Measurements from ENCODE around the gene ALPK3. TPM values are rescaled to one million over a fixed set of nuclear protein-coding genes. Genes with fewer than 3 reads are reported as not detected.

The ALPK3 gene
- total and polyA plus RNA-seq, 2 experiments from 2014 or later, result 3.7 to 29.7 TPM

DNA sequence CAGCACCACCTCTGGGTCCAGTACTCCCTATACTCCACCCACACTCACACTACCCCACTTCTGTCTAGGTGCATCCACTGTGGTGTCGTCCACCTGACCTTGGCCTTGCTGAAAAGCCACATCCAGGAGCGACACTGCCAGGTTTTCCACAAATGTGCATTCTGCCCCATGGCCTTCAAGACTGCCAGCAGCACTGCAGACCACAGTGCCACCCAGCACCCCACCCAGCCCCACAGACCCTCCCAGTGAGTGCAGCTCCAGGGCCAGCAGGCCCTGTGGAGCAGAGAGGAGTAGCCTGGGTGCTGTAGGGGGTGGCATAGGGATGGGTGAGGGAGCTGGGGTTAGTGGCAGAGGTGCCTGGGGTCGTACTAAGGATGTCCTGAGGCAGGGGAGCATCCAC is 19.4 kb upstream of the ALPK3 start:
- Histone ChIP-seq H2AFZ (no peak overlapping the region), H3F3A (replicated peaks; ENCODE audit: low read depth) (no peaks in the 10 kb centered on the region; the same call in 1 of the 2 replicates), H4K20me1 (replicated peaks; ENCODE audit: insufficient read depth) (peaks cover 3% of the 10 kb centered on the region; the same call in 1 of the 2 replicates), H3K4me1 (ENCODE audit: insufficient read depth) (no peaks in the 10 kb centered on the region), H3K9me2 (ENCODE audit: insufficient read depth) (no peaks in the 10 kb centered on the region), H3K27ac (ENCODE audit: low read depth) (no peak overlapping the region), H3K4me3 (no peak overlapping the region), H3K27me3 (ENCODE audit: insufficient read depth) (no peaks in the 10 kb centered on the region), H3K36me3 (ENCODE audit: insufficient read depth) (no peaks in the 10 kb centered on the region; the same call in 1 of the 2 replicates), H3K79me2 (replicated peaks; ENCODE audit: insufficient read depth) (no peaks in the 10 kb centered on the region), H3K4me2 (no peak overlapping the region)
- DNase-seq (ENCODE audit: low spot score) (no peak), ATAC-seq (no peak)
- no peak for TF ChIP-seq ZNF331 (CRISPR knock-in tag; IDR thresholded peaks at IDR 0.05; ENCODE audit: low read depth)
- no peak overlapping the region for H3K4me3 Mint-ChIP-seq
- H3K36me3 Mint-ChIP-seq (ENCODE audit: low read depth), result peaks cover 27% of the 10 kb centered on the region
- H3K9me3 Mint-ChIP-seq, result no peaks in the 10 kb centered on the region; the same call in 2 of the 3 replicates
- no peaks in the 10 kb centered on the region for H3K4me1 Mint-ChIP-seq
- no peak overlapping the region for H3K27ac Mint-ChIP-seq
- H3K27me3 Mint-ChIP-seq (ENCODE audit: insufficient read depth, low read depth, poor library complexity), result no peaks in the 10 kb centered on the region

DNA sequence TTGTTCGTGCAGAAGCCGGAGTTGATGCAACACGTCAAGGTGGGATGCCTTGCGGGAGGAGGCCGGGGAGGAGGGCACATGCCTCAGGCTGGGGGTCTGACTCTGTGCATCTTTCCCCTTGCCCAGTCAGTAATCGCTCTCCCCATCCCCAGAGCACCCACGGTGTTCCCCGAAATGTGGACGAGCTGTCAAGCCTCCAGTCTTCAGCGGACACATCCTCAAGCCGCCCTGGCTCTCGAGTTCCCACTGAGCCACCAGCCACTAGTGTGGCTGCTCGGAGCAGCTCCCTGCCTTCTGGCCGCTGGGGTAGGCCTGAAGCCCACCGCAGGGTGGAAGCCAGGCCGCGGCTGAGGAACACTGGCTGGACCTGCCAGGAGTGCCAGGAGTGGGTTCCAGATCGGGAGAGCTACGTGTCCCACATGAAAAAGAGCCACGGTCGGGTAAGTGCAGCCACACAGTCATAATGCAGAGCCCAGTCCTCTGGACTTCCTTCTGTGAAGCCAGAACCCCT is 18.7 kb upstream of the ALPK3 start:
- Histone ChIP-seq H3K9me2 (ENCODE audit: insufficient read depth) (no peaks in the 10 kb centered on the region), H2AFZ (no peak overlapping the region), H3K27me3 (ENCODE audit: insufficient read depth) (no peaks in the 10 kb centered on the region), H3K4me2 (no peak overlapping the region), H3K4me1 (ENCODE audit: insufficient read depth) (no peaks in the 10 kb centered on the region), H4K20me1 (replicated peaks; ENCODE audit: insufficient read depth) (peaks cover 3% of the 10 kb centered on the region; the same call in 1 of the 2 replicates), H3K36me3 (ENCODE audit: insufficient read depth) (no peaks in the 10 kb centered on the region; the same call in 1 of the 2 replicates), H3K79me2 (replicated peaks; ENCODE audit: insufficient read depth) (no peaks in the 10 kb centered on the region), H3F3A (replicated peaks; ENCODE audit: low read depth) (no peaks in the 10 kb centered on the region; the same call in 1 of the 2 replicates), H3K4me3 (no peak overlapping the region), H3K27ac (ENCODE audit: low read depth) (no peak overlapping the region)
- H3K36me3 Mint-ChIP-seq (ENCODE audit: low read depth), result peaks cover 33% of the 10 kb centered on the region
- H3K27me3 Mint-ChIP-seq (ENCODE audit: insufficient read depth, low read depth, poor library complexity), result no peaks in the 10 kb centered on the region
- H3K4me3 Mint-ChIP-seq, result no peak overlapping the region
- ATAC-seq (no peak), DNase-seq (ENCODE audit: low spot score) (no peak)
- H3K27ac Mint-ChIP-seq, result no peak overlapping the region
- H3K9me3 Mint-ChIP-seq, result no peaks in the 10 kb centered on the region; the same call in 2 of the 3 replicates
- no peaks in the 10 kb centered on the region for H3K4me1 Mint-ChIP-seq
- TF ChIP-seq, protein P1, sequence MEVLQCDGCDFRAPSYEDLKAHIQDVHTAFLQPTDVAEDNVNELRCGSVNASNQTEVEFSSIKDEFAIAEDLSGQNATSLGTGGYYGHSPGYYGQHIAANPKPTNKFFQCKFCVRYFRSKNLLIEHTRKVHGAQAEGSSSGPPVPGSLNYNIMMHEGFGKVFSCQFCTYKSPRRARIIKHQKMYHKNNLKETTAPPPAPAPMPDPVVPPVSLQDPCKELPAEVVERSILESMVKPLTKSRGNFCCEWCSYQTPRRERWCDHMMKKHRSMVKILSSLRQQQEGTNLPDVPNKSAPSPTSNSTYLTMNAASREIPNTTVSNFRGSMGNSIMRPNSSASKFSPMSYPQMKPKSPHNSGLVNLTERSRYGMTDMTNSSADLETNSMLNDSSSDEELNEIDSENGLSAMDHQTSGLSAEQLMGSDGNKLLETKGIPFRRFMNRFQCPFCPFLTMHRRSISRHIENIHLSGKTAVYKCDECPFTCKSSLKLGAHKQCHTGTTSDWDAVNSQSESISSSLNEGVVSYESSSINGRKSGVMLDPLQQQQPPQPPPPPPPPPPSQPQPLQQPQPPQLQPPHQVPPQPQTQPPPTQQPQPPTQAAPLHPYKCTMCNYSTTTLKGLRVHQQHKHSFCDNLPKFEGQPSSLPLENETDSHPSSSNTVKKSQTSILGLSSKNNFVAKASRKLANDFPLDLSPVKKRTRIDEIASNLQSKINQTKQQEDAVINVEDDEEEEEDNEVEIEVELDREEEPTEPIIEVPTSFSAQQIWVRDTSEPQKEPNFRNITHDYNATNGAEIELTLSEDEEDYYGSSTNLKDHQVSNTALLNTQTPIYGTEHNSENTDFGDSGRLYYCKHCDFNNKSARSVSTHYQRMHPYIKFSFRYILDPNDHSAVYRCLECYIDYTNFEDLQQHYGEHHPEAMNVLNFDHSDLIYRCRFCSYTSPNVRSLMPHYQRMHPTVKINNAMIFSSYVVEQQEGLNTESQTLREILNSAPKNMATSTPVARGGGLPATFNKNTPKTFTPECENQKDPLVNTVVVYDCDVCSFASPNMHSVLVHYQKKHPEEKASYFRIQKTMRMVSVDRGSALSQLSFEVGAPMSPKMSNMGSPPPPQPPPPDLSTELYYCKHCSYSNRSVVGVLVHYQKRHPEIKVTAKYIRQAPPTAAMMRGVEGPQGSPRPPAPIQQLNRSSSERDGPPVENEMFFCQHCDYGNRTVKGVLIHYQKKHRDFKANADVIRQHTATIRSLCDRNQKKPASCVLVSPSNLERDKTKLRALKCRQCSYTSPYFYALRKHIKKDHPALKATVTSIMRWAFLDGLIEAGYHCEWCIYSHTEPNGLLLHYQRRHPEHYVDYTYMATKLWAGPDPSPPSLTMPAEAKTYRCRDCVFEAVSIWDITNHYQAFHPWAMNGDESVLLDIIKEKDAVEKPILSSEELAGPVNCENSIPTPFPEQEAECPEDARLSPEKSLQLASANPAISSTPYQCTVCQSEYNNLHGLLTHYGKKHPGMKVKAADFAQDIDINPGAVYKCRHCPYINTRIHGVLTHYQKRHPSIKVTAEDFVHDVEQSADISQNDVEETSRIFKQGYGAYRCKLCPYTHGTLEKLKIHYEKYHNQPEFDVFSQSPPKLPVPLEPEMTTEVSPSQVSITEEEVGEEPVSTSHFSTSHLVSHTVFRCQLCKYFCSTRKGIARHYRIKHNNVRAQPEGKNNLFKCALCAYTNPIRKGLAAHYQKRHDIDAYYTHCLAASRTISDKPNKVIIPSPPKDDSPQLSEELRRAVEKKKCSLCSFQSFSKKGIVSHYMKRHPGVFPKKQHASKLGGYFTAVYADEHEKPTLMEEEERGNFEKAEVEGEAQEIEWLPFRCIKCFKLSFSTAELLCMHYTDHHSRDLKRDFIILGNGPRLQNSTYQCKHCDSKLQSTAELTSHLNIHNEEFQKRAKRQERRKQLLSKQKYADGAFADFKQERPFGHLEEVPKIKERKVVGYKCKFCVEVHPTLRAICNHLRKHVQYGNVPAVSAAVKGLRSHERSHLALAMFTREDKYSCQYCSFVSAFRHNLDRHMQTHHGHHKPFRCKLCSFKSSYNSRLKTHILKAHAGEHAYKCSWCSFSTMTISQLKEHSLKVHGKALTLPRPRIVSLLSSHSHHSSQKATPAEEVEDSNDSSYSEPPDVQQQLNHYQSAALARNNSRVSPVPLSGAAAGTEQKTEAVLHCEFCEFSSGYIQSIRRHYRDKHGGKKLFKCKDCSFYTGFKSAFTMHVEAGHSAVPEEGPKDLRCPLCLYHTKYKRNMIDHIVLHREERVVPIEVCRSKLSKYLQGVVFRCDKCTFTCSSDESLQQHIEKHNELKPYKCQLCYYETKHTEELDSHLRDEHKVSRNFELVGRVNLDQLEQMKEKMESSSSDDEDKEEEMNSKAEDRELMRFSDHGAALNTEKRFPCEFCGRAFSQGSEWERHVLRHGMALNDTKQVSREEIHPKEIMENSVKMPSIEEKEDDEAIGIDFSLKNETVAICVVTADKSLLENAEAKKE (CRISPR knock-in tag; IDR thresholded peaks at IDR 0.05), result no peak
- TF ChIP-seq JUNB (IDR thresholded peaks at IDR 0.05; ENCODE audit: unreplicated experiment) (no peak), CREB1 (CRISPR knock-in tag; IDR thresholded peaks at IDR 0.05; ENCODE audit: low read depth) (no peak), POLR2AphosphoS5 (IDR thresholded peaks at IDR 0.05; ENCODE audit: low read depth) (no peak), STAT1 (IDR thresholded peaks at IDR 0.05; ENCODE audit: unreplicated experiment) (no peak), ZNF331 (CRISPR knock-in tag; IDR thresholded peaks at IDR 0.05; ENCODE audit: low read depth) (no peak), ZNF114 (CRISPR knock-in tag; IDR thresholded peaks at IDR 0.05) (no peak), NANOG (IDR thresholded peaks at IDR 0.05; ENCODE audit: borderline replicate concordance) (no peak), EZH2phosphoT487 (IDR thresholded peaks at IDR 0.05; ENCODE audit: unreplicated experiment) (no peak)
- TF ChIP-seq, protein P2, sequence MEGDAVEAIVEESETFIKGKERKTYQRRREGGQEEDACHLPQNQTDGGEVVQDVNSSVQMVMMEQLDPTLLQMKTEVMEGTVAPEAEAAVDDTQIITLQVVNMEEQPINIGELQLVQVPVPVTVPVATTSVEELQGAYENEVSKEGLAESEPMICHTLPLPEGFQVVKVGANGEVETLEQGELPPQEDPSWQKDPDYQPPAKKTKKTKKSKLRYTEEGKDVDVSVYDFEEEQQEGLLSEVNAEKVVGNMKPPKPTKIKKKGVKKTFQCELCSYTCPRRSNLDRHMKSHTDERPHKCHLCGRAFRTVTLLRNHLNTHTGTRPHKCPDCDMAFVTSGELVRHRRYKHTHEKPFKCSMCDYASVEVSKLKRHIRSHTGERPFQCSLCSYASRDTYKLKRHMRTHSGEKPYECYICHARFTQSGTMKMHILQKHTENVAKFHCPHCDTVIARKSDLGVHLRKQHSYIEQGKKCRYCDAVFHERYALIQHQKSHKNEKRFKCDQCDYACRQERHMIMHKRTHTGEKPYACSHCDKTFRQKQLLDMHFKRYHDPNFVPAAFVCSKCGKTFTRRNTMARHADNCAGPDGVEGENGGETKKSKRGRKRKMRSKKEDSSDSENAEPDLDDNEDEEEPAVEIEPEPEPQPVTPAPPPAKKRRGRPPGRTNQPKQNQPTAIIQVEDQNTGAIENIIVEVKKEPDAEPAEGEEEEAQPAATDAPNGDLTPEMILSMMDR (conservative IDR thresholded peaks at IDR 0.05; ENCODE audit: low read depth in 2 of 2), result no peak
- TF ChIP-seq, protein P3, sequence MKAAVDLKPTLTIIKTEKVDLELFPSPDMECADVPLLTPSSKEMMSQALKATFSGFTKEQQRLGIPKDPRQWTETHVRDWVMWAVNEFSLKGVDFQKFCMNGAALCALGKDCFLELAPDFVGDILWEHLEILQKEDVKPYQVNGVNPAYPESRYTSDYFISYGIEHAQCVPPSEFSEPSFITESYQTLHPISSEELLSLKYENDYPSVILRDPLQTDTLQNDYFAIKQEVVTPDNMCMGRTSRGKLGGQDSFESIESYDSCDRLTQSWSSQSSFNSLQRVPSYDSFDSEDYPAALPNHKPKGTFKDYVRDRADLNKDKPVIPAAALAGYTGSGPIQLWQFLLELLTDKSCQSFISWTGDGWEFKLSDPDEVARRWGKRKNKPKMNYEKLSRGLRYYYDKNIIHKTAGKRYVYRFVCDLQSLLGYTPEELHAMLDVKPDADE (IDR thresholded peaks at IDR 0.05), result no peak

Data from GM23338 (cell line).